ENCODE measurements around the gene SESN1.

Gene SESN1

DNA sequence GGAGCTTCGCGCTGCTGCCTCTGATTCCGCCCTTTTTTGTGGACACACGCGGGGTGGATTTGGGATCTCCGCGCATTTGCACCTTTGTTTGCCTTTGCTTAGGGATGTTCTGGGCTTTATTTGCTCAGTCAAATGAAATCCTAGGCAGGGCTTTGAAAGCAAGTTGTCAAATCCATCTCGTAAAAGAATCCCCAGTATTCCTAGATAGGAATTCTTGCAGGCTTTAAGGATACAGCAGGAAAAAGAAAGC lies 1.1 kb upstream of the SESN1 start:
- TF ChIP-seq, protein P1, sequence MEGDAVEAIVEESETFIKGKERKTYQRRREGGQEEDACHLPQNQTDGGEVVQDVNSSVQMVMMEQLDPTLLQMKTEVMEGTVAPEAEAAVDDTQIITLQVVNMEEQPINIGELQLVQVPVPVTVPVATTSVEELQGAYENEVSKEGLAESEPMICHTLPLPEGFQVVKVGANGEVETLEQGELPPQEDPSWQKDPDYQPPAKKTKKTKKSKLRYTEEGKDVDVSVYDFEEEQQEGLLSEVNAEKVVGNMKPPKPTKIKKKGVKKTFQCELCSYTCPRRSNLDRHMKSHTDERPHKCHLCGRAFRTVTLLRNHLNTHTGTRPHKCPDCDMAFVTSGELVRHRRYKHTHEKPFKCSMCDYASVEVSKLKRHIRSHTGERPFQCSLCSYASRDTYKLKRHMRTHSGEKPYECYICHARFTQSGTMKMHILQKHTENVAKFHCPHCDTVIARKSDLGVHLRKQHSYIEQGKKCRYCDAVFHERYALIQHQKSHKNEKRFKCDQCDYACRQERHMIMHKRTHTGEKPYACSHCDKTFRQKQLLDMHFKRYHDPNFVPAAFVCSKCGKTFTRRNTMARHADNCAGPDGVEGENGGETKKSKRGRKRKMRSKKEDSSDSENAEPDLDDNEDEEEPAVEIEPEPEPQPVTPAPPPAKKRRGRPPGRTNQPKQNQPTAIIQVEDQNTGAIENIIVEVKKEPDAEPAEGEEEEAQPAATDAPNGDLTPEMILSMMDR (IDR thresholded peaks at IDR 0.05) = no peak

- TF ChIP-seq, protein P1 (IDR thresholded peaks at IDR 0.05) = no peak
Observed at GRCh38 chr6:109095036-109095834, 589 bp upstream of the SESN1 start, which contains the start of gene CEP57L1. CEP57L1 (plus strand) TSS chr6:109095507; CDS start chr6:109145222, 49,715 bp downstream.

DNA sequence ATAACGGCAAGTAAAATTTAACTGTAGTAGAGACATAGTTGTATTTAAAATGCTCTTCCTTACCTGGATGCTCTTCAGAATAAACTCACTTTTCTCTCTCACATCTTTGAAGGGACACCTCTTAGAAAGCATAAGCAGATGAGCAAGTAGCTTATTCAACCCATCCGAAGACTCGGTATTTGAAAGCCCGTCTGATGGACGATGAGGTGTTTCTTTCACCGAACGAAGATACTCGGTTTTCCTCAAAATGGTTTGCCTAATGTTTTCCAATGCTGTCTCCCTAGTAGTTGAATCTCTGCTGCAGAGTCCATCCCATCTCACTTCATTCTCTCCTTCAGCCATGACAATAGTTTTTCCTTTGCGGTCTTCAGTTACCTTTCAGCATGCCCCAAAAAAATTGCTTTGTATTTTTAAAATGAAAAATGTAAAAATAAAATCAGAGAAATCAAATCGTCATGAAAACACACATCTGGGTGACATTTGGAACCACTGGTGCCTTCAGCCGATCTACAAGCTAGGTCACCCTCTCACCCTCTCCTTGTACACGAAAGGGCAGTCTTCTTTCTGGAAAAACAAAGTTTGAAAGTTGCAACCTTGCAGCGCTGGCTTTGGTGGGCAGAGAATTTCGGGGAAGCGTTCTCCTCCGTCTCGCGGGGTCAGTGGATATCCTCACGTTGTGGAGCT lies 772 bp downstream of the SESN1 start:
- TF ChIP-seq, protein P1 (IDR thresholded peaks at IDR 0.05) = no peak

GRCh38 chr6:109092074-109092473 lies 2.6 kb downstream of the SESN1 start:
- TF ChIP-seq, protein P1 (IDR thresholded peaks at IDR 0.05) = no peak

GRCh38 chr6:109091314-109092024 lies 3.2 kb downstream of the SESN1 start:
- TF ChIP-seq, protein P1 (IDR thresholded peaks at IDR 0.05) = no peak

- TF ChIP-seq, protein P1 (IDR thresholded peaks at IDR 0.05) = no peak
Observed at GRCh38 chr6:109088995-109089394, 5.7 kb downstream of the SESN1 start.

DNA sequence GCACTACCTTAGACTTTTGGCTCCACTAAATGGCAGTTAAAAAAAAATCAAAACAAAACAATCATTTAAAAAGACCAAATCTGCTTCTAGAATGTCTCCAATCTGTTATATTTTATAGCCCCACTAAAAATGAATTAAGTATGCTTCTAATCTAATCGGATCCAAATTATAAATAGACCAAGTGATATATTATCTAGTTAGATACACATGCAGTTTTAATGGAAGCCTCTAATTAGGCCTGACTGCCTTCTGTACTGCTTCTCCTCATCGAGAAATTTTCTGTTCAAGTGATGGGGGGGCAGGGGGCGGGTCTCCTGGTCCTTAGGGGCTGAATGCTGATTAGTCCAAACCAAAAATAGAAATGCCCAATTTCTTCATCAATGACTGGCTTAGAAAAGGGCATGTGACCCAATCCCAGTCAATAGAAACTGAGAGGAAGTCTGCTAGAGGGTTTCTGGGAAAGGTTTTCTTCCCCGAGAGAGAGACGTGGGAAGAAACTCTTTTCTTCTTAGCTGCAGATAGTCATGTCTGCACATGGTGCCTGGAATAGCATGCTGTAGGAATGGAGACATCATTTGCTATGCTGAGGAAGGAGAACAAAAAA lies 6.9 kb downstream of the SESN1 start:
- TF ChIP-seq, protein P1 (IDR thresholded peaks at IDR 0.05) = no peak
